ENCODE results near the gene RASA2. TPM values are rescaled to one million over a fixed set of nuclear protein-coding genes. Genes with fewer than 3 reads are reported as not detected.

The RASA2 gene
- total and polyA plus RNA-seq, 2 of the 8 experiments (the other 6 are each of a cell fraction or from before 2014, with no cell fraction given), result 3.5 to 15.9 TPM

GRCh38 chr3:141561426-141562034 lies 74.7 kb downstream of the RASA2 start:
- Histone ChIP-seq H3K36me3 (ENCODE audit: control insufficient read depth in 2 of 4, insufficient read depth in 4 of 4, low read length in 3 of 4) (peaks cover 0 to 16% (median 0%) of the 10 kb centered on the region in 4 experiments; a peak in 2 of 8 replicates), H3K4me3 (ENCODE audit: extremely low read depth in 1 of 4, insufficient read depth in 2 of 4, low read depth in 3 of 4, low read length in 4 of 4) (no peak overlapping the region), H4K8ac (ENCODE audit: extremely low read depth, insufficient read depth, low read length) (no peak overlapping the region), H2BK120ac (replicated peaks; ENCODE audit: low read depth, low read length) (no peak overlapping the region), H4K91ac (replicated peaks; ENCODE audit: insufficient read length, low read length) (no peak overlapping the region), H3K4me2 (ENCODE audit: insufficient read depth in 1 of 2, low read depth in 2 of 2, low read length in 2 of 2) (no peak overlapping the region), H3K23ac (ENCODE audit: insufficient read length) (no peak overlapping the region), H2AK5ac (ENCODE audit: low read depth, low read length) (no peak overlapping the region), H2BK5ac (ENCODE audit: low read depth, low read length) (no peak overlapping the region), H3K4me1 (replicated peaks in 1 of 4; ENCODE audit: control insufficient read depth in 3 of 4, insufficient read depth in 4 of 4, low read length in 3 of 4) (no peaks in the 10 kb centered on the region), H2AFZ (ENCODE audit: low read length) (no peak overlapping the region), H3K9me3 (ENCODE audit: insufficient read depth in 2 of 2, low read depth in 1 of 2, low read length in 1 of 2) (no peaks in the 10 kb centered on the region), H2BK20ac (ENCODE audit: low read length) (no peak overlapping the region), H4K20me1 (replicated peaks in 1 of 2; ENCODE audit: control insufficient read depth in 1 of 2, insufficient read depth in 2 of 2, low read length in 2 of 2) (no peaks in the 10 kb centered on the region), H3K27me3 (replicated peaks in 1 of 4; ENCODE audit: control insufficient read depth in 3 of 4, extremely low read depth in 1 of 4, insufficient read depth in 3 of 4, low read length in 3 of 4) (no peaks in the 10 kb centered on the region), H3K27ac (ENCODE audit: low read depth, low read length) (no peak overlapping the region), H2BK12ac (ENCODE audit: low read depth, low read length) (no peak overlapping the region), H3K18ac (ENCODE audit: extremely low read depth, low read length) (no peak overlapping the region), H3K79me2 (ENCODE audit: control insufficient read depth in 1 of 2, insufficient read depth in 2 of 2, low read length in 2 of 2) (no peaks in the 10 kb centered on the region), H3K56ac (replicated peaks; ENCODE audit: insufficient read length, low read depth, low read length) (no peak overlapping the region), H4K5ac (ENCODE audit: insufficient read length, low read depth, low read length) (no peak overlapping the region), H3K4ac (replicated peaks; ENCODE audit: insufficient read length, low read depth, low read length) (no peak overlapping the region), H3K79me1 (ENCODE audit: low read depth, low read length) (no peaks in the 10 kb centered on the region), H2BK15ac (ENCODE audit: low read length) (no peak overlapping the region), H3K14ac (ENCODE audit: insufficient read length) (no peak overlapping the region), H3K23me2 (ENCODE audit: low read depth, low read length) (no peaks in the 10 kb centered on the region), H3K9ac (replicated peaks in 1 of 4; ENCODE audit: extremely low read depth in 1 of 4, low read depth in 3 of 4, low read length in 3 of 4) (no peak overlapping the region)
- ChIA-PET CTCF (ENCODE audit: partially characterized antibody) (interaction anchor here (0.5 to 20.7 kb wide), 35 partner anchors 9 to 679 kb away, joined by 3 to 291 read pairs (median 4); no protein-coding TSS in a partner anchor), POLR2A (ENCODE audit: partially characterized antibody) (interaction anchor here (1.0 to 1.5 kb wide), 2 partner anchors 74 to 101 kb away, joined by 3 read pairs; no protein-coding TSS in a partner anchor)
- DNase-seq (ENCODE audit: low read depth in 1 of 2, low spot score in 2 of 2), result no peak
- WGBS, 2 experiments (ENCODE audit: extremely low coverage in 1 of 2, insufficient coverage in 1 of 2, insufficient read length in 1 of 2, insufficient replicate concordance in 2 of 2, low coverage in 1 of 2, low lambda C conversion rate in 2 of 2, missing lambda C conversion rate in 1 of 2), result 69% methylated on average over 2 of the region's 2 CpGs; no CpG with 5 or more reads in 1 of the 2 experiments
- FAIRE-seq, result peak; percentile 45
- TF ChIP-seq CREB1 (IDR thresholded peaks at IDR 0.05), result no peak
- no peak for TF ChIP-seq JUN (IDR thresholded peaks at IDR 0.05; ENCODE audit: low read depth, low read length)
- peak in 2 of 3 experiments; percentile 67 to 80; a peak in 2 of 4 replicates for TF ChIP-seq CTCF (IDR thresholded peaks at IDR 0.05; ENCODE audit: control extremely low read depth in 1 of 3, insufficient read depth in 1 of 3, low read depth in 1 of 3, low read length in 3 of 3)
- peak; percentile 88 to 97 for TF ChIP-seq RAD21 (IDR thresholded peaks at IDR 0.05 in 1 of 2, conservative IDR thresholded peaks at IDR 0.05 in 1 of 2; ENCODE audit: low read depth in 2 of 2, low read length in 2 of 2)
- TF ChIP-seq CHD2 (IDR thresholded peaks at IDR 0.05; ENCODE audit: low read length), result no peak

Data from H1 (cell line).